Ascending aorta (tissue), 2 donors: ENCODE measurements around the gene PROSER3. TPM values are rescaled to one million over a fixed set of nuclear protein-coding genes. Genes with fewer than 3 reads are reported as not detected.

Experiments
- DNase-seq, 2 donors: peaks; one replicate each; pipeline ENCODE4 v3.0.0-alpha.2; 2019; ENCODE audit warnings: low spot score in 2 of 2
- H3K27ac ChIP-seq, 2 donors: fragments of 200-600 bp; sonication (generic); one replicate each; pipeline ENCODE4 v1.5.1; 2016 to 2017; ENCODE audit warnings: mild to moderate bottlenecking in 1 of 2
- H3K27me3 ChIP-seq: fragments of 200-600 bp; sonication (generic); one replicate; pipeline ENCODE4 v1.5.1; 2017
- H3K36me3 ChIP-seq, 2 donors: fragments of 200-600 bp; sonication (generic); one replicate each; pipeline ENCODE4 v1.5.1; 2016
- H3K4me1 ChIP-seq, 2 donors: fragments of 200-600 bp; sonication (generic); one replicate each; pipeline ENCODE4 v1.5.1; 2016 to 2017; ENCODE audit warnings: mild to moderate bottlenecking in 1 of 2
- H3K4me3 ChIP-seq, 2 donors: fragments of 200-600 bp; sonication (generic); one replicate each; pipeline ENCODE4 v1.5.1; 2016 to 2017; ENCODE audit warnings: mild to moderate bottlenecking in 1 of 2
- H3K9me3 ChIP-seq, 2 donors: fragments of 200-600 bp; sonication (generic); one replicate each; pipeline ENCODE4 v1.5.1; 2016
- intact Hi-C: fragments of 100-400 bp; cut with DNase I; formaldehyde crosslinking; loops from one replicate; pipeline ENCODE4 v1.15.1; 2023
- total RNA-seq: library from RNA; depleted of rRNA; stranded (reverse); fragments of >200 nt; gene quantifications from one replicate; pipeline ENCODE4 v1.1.0, GENCODE V29; 2016
- TF ChIP-seq, protein P1 (sequence below), 3 experiments: fragments of 200-600 bp in 2 of 3; fragments of 450-650 bp in 1 of 3; sonication (generic) in 2 of 3; IDR thresholded peaks; one replicate each; pipeline ENCODE4 v1.5.1; 2016 to 2019; ENCODE audit warnings: antibody characterized with exemption in 3 of 3, mild to moderate bottlenecking in 1 of 3, moderate library complexity in 1 of 3

The PROSER3 gene
- total RNA-seq, 1 donor from 2014 or later: 6.5 TPM

GRCh38 chr19:35724560-35724959 is 33.4 kb upstream of the PROSER3 start:
- TF ChIP-seq, protein P1, sequence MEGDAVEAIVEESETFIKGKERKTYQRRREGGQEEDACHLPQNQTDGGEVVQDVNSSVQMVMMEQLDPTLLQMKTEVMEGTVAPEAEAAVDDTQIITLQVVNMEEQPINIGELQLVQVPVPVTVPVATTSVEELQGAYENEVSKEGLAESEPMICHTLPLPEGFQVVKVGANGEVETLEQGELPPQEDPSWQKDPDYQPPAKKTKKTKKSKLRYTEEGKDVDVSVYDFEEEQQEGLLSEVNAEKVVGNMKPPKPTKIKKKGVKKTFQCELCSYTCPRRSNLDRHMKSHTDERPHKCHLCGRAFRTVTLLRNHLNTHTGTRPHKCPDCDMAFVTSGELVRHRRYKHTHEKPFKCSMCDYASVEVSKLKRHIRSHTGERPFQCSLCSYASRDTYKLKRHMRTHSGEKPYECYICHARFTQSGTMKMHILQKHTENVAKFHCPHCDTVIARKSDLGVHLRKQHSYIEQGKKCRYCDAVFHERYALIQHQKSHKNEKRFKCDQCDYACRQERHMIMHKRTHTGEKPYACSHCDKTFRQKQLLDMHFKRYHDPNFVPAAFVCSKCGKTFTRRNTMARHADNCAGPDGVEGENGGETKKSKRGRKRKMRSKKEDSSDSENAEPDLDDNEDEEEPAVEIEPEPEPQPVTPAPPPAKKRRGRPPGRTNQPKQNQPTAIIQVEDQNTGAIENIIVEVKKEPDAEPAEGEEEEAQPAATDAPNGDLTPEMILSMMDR (IDR thresholded peaks at IDR 0.05): no peak
- Histone ChIP-seq H3K9me3 (no peaks in the 10 kb centered on the region), H3K4me3 (no peak overlapping the region), H3K4me1 (no peaks in the 10 kb centered on the region), H3K27me3 (no peaks in the 10 kb centered on the region), H3K36me3 (peaks cover 96 to 100% of the 10 kb centered on the region in 2 donors), H3K27ac (no peak overlapping the region)
- DNase-seq: no peak
- intact Hi-C loops: no loop called here

GRCh38 chr19:35725216-35725861 is 32.6 kb upstream of the PROSER3 start:
- H3K27ac ChIP-seq: no peak overlapping the region
- no peak for DNase-seq
- H3K27me3 ChIP-seq: no peaks in the 10 kb centered on the region
- no peak overlapping the region for H3K4me3 ChIP-seq
- TF ChIP-seq, protein P1 (IDR thresholded peaks at IDR 0.05): no peak
- no peaks in the 10 kb centered on the region for H3K9me3 ChIP-seq
- H3K4me1 ChIP-seq: no peaks in the 10 kb centered on the region
- intact Hi-C loops: no loop called here
- H3K36me3 ChIP-seq: peaks cover 97 to 100% of the 10 kb centered on the region in 2 donors

DNA sequence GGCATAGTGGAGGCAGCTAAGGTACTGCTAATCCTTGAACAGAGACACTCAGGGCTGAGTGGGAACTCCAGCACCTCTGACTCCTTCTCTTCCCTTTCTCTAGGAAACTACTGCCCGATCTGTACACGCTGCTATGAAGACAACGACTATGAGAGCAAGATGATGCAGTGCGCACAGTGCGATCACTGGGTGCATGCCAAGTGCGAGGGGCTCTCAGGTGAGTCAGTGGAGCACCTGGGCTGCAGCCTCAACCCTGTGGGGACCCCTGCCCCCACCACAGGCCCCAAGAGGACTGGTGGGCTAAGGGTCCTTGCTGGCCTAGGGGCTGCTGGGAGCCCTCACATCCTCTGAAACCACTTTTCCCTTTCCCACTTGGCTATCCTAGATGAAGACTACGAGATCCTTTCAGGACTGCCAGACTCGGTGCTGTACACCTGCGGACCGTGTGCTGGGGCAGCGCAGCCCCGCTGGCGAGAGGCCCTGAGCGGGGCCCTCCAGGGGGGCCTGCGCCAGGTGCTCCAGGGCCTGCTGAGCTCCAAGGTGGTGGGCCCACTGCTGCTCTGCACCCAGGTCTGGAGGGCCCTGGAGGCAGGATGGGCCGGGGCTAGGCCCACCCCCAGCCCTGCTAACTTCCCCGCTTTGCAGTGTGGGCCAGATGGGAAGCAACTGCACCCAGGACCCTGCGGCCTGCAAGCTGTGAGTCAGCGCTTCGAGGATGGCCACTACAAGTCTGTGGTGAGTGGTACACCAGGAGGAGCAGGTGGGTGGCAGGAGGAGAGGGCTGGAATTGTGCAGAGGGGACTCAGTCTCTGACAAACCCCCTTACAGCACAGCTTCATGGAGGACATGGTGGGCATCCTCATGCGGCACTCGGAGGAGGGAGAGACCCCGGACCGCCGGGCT is 30.7 kb upstream of the PROSER3 start:
- H3K27ac ChIP-seq: no peak overlapping the region
- DNase-seq: no peak
- no peaks in the 10 kb centered on the region for H3K9me3 ChIP-seq
- intact Hi-C loops: no loop called here
- H3K27me3 ChIP-seq: no peaks in the 10 kb centered on the region
- peaks cover 100% of the 10 kb centered on the region in 2 donors for H3K36me3 ChIP-seq
- H3K4me1 ChIP-seq: no peaks in the 10 kb centered on the region
- TF ChIP-seq, protein P1 (IDR thresholded peaks at IDR 0.05): no peak
- no peak overlapping the region for H3K4me3 ChIP-seq

DNA sequence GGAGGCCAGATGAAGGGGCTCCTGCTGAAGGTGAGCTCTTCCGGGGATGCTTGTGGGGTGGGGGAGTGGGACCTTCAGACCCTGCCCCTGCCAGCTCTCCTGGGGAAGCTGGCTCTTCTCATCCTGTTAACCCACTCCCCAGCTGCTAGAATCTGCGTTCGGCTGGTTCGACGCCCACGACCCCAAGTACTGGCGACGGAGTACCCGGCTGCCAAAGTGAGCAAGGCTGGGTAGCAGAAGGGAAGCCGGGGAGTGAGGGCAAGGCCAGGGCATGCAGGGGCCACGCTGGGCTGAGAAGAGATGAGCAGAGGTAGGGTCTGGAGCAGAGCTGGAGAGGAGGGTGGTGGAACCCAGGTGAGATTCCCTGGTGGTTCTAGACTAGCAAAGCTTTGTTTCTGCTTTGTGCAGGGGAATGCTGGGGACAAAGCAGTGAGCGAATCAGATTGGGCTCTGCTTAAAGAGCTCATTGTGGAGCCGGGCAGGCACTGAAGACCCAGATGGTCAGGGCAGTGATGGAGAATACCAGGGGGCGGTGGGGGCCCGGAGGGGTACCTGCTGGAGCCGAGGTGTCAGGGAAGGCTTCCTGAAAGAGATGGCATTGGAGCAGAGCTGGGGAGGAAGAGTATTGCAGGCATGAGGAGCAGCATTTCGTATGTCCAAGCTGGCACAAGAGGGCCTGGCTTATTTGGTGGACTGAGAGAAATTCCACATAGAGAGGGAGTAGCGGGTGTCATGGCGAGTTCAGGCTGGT is 29.8 kb upstream of the PROSER3 start:
- Histone ChIP-seq H3K9me3 (no peaks in the 10 kb centered on the region), H3K4me3 (no peak overlapping the region), H3K27me3 (no peaks in the 10 kb centered on the region), H3K27ac (no peak overlapping the region), H3K4me1 (no peaks in the 10 kb centered on the region), H3K36me3 (peaks cover 96 to 99% of the 10 kb centered on the region in 2 donors)
- TF ChIP-seq, protein P1 (IDR thresholded peaks at IDR 0.05): no peak
- intact Hi-C loops: no loop called here
- DNase-seq: no peak

GRCh38 chr19:35729021-35729420 is 29.0 kb upstream of the PROSER3 start:
- Histone ChIP-seq H3K27me3 (no peaks in the 10 kb centered on the region), H3K4me3 (no peak overlapping the region), H3K4me1 (no peaks in the 10 kb centered on the region), H3K27ac (no peak overlapping the region), H3K36me3 (peaks cover 96 to 98% of the 10 kb centered on the region in 2 donors), H3K9me3 (no peaks in the 10 kb centered on the region)
- DNase-seq: no peak
- intact Hi-C loops: no loop called here
- TF ChIP-seq, protein P1 (IDR thresholded peaks at IDR 0.05): no peak
